ENCODE results near the gene ABCB6.

DNA sequence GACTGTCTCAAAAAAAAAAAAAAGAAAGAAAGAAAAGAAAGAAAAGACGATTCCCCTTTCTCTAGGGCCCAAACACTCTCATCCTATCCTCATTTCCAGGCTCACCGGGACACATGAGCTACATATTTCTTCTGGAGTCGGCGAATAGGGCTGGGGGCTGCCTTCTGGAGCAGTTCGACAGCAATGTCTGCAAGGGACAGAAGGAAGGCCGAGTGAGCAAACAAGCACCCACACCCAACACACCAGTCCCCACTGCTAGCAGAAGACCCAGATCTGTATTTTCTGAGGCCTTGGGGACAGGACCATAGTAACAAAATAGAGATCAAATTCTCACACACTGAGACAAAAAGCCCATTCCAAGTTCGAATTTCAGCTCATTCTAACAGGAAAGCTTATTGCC, 43.3 kb downstream of the ABCB6 start:
- TF ChIP-seq, protein P1, sequence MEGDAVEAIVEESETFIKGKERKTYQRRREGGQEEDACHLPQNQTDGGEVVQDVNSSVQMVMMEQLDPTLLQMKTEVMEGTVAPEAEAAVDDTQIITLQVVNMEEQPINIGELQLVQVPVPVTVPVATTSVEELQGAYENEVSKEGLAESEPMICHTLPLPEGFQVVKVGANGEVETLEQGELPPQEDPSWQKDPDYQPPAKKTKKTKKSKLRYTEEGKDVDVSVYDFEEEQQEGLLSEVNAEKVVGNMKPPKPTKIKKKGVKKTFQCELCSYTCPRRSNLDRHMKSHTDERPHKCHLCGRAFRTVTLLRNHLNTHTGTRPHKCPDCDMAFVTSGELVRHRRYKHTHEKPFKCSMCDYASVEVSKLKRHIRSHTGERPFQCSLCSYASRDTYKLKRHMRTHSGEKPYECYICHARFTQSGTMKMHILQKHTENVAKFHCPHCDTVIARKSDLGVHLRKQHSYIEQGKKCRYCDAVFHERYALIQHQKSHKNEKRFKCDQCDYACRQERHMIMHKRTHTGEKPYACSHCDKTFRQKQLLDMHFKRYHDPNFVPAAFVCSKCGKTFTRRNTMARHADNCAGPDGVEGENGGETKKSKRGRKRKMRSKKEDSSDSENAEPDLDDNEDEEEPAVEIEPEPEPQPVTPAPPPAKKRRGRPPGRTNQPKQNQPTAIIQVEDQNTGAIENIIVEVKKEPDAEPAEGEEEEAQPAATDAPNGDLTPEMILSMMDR (IDR thresholded peaks at IDR 0.05), result no peak
- no peak for TF ChIP-seq EP300 (IDR thresholded peaks at IDR 0.05)

All from tibial nerve (tissue), 4 donors.